PC-9 (cell line): ENCODE results near the gene PARP9.

Experiments
- EZH2 ChIP-seq: fragments of 200-600 bp; sonication (generic); IDR thresholded peaks from 2 replicates; pipeline ENCODE4 v1.8.0; 2017; ENCODE audit warnings: antibody characterized with exemption, low read depth
- TF ChIP-seq, protein P1 (sequence below): fragments of 200-600 bp; sonication (generic); conservative IDR thresholded peaks from 2 replicates; pipeline ENCODE4 v1.6.1; 2017; ENCODE audit warnings: mixed run types, antibody characterized with exemption, mild to moderate bottlenecking, moderate library complexity

DNA sequence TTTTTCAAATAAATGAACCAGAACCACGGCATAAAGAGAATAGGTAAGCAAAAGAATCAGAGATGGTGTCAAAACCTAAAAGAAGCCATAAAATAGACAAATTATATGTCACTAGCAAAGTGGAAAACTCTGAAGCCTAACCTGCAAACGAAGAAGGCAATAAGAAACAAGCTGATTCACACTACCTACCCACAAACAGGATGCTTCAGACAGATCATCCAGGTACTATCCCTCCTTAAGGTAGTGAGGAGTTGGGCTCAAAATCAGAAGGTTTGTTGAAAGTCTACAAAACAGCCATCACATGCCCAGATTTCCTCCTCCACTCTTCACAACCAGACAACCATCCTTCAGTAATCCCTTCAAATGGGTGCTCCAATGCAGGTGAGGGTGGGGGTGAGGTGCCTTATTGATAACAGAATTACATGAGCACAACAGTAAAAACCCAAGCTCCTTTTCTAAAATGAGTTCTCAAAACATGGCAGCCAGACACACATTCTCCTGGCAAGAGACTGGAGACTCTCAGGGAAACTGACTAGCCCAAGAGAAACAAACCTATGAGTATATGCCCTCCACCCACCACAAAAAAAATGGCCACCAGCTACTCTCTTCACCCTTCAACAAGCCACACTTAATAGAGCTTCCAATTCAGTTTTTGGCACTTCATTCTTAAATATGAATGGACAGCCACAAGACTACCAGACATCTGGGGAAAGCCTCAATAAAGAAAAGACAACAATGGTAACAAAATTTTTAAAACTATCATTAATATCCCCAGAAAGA, 55.8 kb downstream of the PARP9 start:
- TF ChIP-seq, protein P1, sequence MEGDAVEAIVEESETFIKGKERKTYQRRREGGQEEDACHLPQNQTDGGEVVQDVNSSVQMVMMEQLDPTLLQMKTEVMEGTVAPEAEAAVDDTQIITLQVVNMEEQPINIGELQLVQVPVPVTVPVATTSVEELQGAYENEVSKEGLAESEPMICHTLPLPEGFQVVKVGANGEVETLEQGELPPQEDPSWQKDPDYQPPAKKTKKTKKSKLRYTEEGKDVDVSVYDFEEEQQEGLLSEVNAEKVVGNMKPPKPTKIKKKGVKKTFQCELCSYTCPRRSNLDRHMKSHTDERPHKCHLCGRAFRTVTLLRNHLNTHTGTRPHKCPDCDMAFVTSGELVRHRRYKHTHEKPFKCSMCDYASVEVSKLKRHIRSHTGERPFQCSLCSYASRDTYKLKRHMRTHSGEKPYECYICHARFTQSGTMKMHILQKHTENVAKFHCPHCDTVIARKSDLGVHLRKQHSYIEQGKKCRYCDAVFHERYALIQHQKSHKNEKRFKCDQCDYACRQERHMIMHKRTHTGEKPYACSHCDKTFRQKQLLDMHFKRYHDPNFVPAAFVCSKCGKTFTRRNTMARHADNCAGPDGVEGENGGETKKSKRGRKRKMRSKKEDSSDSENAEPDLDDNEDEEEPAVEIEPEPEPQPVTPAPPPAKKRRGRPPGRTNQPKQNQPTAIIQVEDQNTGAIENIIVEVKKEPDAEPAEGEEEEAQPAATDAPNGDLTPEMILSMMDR, result no peak
- no peak for TF ChIP-seq EZH2
